Measurements from ENCODE around the gene HDDC2. TPM values are rescaled to one million over a fixed set of nuclear protein-coding genes. Genes with fewer than 3 reads are reported as not detected.

Gene HDDC2
- total and polyA plus RNA-seq, 9 of the 15 experiments (the other 6 are each of a cell fraction or from before 2014, with no cell fraction given), result 194 to 632 (median 294) TPM

DNA sequence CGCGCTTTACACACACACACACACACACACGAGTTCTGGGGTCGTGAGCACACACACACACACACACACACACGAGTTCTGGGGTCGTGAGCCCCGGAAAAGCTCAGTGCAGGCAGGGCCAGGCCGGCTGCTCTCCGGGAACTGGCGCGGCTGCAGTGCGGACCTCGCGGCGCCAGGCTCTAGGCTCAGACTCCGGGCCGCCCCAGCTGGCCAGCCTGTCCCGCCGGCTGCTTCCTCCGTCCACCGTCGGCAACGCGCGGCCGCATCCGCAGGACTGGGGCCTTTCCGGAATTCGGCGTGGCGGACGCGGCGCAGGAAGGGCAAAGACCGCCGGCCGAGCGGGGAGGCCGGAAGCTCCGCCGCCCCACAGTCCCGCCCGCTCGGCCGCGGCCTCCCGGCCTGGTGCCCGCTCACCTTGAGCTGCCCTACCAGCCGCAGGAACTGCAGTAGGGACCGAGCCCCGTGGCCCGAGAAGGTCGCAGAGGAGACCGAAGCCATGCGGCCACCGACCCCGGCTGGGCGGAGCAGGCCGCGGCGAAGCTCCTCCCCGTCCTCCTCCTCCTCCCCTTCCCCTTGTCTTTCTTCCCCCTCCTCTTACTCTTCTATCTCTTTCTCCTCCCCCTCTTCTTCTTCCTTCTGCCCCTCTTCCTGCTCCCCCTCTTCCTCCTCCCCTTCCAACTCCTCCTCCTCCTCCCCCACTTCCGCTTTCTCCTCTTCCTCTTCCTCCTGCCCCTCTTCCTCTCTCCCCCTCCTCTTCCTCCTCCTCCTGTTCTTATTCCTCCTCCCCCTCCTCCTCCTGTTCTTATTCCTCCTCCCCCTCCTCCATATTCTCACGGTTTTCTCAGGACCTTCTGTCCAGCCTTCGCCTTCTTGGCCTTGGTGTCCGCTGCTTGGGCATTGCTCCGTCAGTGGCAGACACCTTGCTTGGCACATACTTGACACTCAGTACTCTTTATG, at the start of gene HDDC2 (continued):
- TF ChIP-seq, protein P1, sequence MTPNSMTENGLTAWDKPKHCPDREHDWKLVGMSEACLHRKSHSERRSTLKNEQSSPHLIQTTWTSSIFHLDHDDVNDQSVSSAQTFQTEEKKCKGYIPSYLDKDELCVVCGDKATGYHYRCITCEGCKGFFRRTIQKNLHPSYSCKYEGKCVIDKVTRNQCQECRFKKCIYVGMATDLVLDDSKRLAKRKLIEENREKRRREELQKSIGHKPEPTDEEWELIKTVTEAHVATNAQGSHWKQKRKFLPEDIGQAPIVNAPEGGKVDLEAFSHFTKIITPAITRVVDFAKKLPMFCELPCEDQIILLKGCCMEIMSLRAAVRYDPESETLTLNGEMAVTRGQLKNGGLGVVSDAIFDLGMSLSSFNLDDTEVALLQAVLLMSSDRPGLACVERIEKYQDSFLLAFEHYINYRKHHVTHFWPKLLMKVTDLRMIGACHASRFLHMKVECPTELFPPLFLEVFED (CRISPR knock-in tag; conservative IDR thresholded peaks at IDR 0.05), result peak; percentile 95
- TF ChIP-seq, protein P2, sequence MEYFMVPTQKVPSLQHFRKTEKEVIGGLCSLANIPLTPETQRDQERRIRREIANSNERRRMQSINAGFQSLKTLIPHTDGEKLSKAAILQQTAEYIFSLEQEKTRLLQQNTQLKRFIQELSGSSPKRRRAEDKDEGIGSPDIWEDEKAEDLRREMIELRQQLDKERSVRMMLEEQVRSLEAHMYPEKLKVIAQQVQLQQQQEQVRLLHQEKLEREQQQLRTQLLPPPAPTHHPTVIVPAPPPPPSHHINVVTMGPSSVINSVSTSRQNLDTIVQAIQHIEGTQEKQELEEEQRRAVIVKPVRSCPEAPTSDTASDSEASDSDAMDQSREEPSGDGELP (CRISPR knock-in tag; IDR thresholded peaks at IDR 0.05; ENCODE audit: borderline replicate concordance), result peak; percentile 94
- TF ChIP-seq, protein P3, sequence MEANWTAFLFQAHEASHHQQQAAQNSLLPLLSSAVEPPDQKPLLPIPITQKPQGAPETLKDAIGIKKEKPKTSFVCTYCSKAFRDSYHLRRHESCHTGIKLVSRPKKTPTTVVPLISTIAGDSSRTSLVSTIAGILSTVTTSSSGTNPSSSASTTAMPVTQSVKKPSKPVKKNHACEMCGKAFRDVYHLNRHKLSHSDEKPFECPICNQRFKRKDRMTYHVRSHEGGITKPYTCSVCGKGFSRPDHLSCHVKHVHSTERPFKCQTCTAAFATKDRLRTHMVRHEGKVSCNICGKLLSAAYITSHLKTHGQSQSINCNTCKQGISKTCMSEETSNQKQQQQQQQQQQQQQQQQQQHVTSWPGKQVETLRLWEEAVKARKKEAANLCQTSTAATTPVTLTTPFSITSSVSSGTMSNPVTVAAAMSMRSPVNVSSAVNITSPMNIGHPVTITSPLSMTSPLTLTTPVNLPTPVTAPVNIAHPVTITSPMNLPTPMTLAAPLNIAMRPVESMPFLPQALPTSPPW (CRISPR knock-in tag; IDR thresholded peaks at IDR 0.05), result peak; percentile 85
- TF ChIP-seq HIVEP1 (CRISPR knock-in tag; IDR thresholded peaks at IDR 0.05) (no peak), CBX3 (IDR thresholded peaks at IDR 0.05; ENCODE audit: borderline replicate concordance in 1 of 2, low read length in 2 of 2) (no peak; a peak in 1 of 3 replicates), ZSCAN29 (IDR thresholded peaks at IDR 0.05) (no peak), GATAD2A (IDR thresholded peaks at IDR 0.05) (peak; percentile 99), ZBTB8A (IDR thresholded peaks at IDR 0.05; ENCODE audit: partially characterized antibody) (no peak), SUPT5H (IDR thresholded peaks at IDR 0.05) (peak; percentile 86), PTBP1 (IDR thresholded peaks at IDR 0.05; ENCODE audit: low read depth, low read length) (no peak), MYC (IDR thresholded peaks at IDR 0.05; ENCODE audit: low read depth, low read length) (peak; percentile 93), MYC (CRISPR knock-in tag; IDR thresholded peaks at IDR 0.05; ENCODE audit: borderline replicate concordance, low read depth) (0 out of 2 replicates have a peak, but pooled peaks have one; percentile 24), YY1 (IDR thresholded peaks at IDR 0.05; ENCODE audit: borderline replicate concordance in 1 of 3, control insufficient read depth in 1 of 3, extremely low read depth in 1 of 3, insufficient read depth in 3 of 3, insufficient read length in 1 of 3, insufficient replicate concordance in 2 of 3, low read depth in 1 of 3, low read length in 2 of 3) (peak in 2 of 3 experiments; percentile 51 to 72), CBFB (CRISPR knock-in tag; IDR thresholded peaks at IDR 0.05) (no peak), TGIF2 (CRISPR knock-in tag; IDR thresholded peaks at IDR 0.05) (0 out of 2 replicates have a peak, but pooled peaks have one; percentile 25), KLF13 (tag; IDR thresholded peaks at IDR 0.05; ENCODE audit: borderline replicate concordance, low read depth) (peak; percentile 25; the same call in 1 of the 2 replicates), PTRF (tag; IDR thresholded peaks at IDR 0.05) (no peak)
- TF ChIP-seq, protein P4, sequence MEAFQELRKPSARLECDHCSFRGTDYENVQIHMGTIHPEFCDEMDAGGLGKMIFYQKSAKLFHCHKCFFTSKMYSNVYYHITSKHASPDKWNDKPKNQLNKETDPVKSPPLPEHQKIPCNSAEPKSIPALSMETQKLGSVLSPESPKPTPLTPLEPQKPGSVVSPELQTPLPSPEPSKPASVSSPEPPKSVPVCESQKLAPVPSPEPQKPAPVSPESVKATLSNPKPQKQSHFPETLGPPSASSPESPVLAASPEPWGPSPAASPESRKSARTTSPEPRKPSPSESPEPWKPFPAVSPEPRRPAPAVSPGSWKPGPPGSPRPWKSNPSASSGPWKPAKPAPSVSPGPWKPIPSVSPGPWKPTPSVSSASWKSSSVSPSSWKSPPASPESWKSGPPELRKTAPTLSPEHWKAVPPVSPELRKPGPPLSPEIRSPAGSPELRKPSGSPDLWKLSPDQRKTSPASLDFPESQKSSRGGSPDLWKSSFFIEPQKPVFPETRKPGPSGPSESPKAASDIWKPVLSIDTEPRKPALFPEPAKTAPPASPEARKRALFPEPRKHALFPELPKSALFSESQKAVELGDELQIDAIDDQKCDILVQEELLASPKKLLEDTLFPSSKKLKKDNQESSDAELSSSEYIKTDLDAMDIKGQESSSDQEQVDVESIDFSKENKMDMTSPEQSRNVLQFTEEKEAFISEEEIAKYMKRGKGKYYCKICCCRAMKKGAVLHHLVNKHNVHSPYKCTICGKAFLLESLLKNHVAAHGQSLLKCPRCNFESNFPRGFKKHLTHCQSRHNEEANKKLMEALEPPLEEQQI (IDR thresholded peaks at IDR 0.05), result peak; percentile 70; the same call in 1 of the 2 replicates
- TF ChIP-seq, protein P5, sequence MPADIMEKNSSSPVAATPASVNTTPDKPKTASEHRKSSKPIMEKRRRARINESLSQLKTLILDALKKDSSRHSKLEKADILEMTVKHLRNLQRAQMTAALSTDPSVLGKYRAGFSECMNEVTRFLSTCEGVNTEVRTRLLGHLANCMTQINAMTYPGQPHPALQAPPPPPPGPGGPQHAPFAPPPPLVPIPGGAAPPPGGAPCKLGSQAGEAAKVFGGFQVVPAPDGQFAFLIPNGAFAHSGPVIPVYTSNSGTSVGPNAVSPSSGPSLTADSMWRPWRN (IDR thresholded peaks at IDR 0.05; ENCODE audit: low read depth), result peak; percentile 34; the same call in 1 of the 2 replicates
